ENCODE measurements around the gene PDGFD. TPM values are rescaled to one million over a fixed set of nuclear protein-coding genes. Genes with fewer than 3 reads are reported as not detected.

The PDGFD gene
- total and polyA plus RNA-seq, 2 donors (not counting 3 experiments of a cell fraction or from before 2014, with no cell fraction given): 6.3 to 13.1 TPM

DNA sequence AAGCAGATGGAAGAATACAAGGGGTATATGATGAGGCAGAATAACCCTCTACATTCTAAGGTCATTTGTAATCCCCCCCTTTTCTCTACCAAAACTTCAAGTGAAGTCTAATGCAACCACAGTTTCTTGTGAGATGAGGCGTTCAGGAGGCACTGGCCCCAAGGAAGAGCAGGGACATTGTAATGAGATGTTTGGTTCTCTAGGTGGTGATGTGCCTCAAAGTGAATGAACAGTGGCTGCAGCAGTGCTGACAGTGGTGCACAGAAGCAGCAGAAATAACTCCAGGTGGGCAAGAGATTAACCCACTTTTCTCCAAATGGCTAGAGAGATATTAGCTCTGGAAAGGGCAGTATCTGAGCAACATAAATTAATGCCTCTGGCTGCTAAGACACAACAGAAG lies 33.8 kb downstream of the PDGFD start:
- CTCF ChIA-PET: no interaction called here
- intact Hi-C loops (cut with micrococcal nuclease): no loop called here
- Histone ChIP-seq H3K4me2 (ENCODE audit: insufficient read depth, low read length) (no peak overlapping the region), H2AFZ (ENCODE audit: low read depth, low read length) (no peak overlapping the region), H3K27me3 (ENCODE audit: control insufficient read depth in 2 of 2, insufficient read depth in 2 of 2, low read length in 2 of 2) (no peaks in the 10 kb centered on the region), H3K36me3 (ENCODE audit: control insufficient read depth in 2 of 2, extremely low read depth in 1 of 2, insufficient read depth in 2 of 2, low read length in 2 of 2) (no peaks in the 10 kb centered on the region), H4K20me1 (replicated peaks; ENCODE audit: control insufficient read depth, extremely low read depth, insufficient read depth, low read length) (no peaks in the 10 kb centered on the region), H3K4me1 (ENCODE audit: control insufficient read depth, extremely low read depth, insufficient read depth, low read length) (peaks cover 12% of the 10 kb centered on the region), H3K79me2 (ENCODE audit: control insufficient read depth, insufficient read depth, low read length) (no peaks in the 10 kb centered on the region), H3K4me3 (replicated peaks in 1 of 3; ENCODE audit: insufficient read depth in 1 of 3, low read depth in 1 of 3, low read length in 3 of 3) (no peak overlapping the region), H3K9ac (replicated peaks; ENCODE audit: extremely low read depth, insufficient read depth, low read length) (no peak overlapping the region), H3K9me3 (replicated peaks; ENCODE audit: control insufficient read depth, insufficient read depth, low read length) (no peaks in the 10 kb centered on the region), H3K27ac (ENCODE audit: insufficient read depth, low read depth, low read length) (no peak overlapping the region), H3K9me1 (replicated peaks; ENCODE audit: control insufficient read depth, extremely low read depth, insufficient read depth, low read length) (no peaks in the 10 kb centered on the region)
- DNase-seq (ENCODE audit: low read depth, low spot score) (no peak), FAIRE-seq (no peak)
- TF ChIP-seq POLR2A (IDR thresholded peaks at IDR 0.05; ENCODE audit: low read depth, low read length) (no peak), EZH2 (IDR thresholded peaks at IDR 0.05; ENCODE audit: borderline replicate concordance, low read depth, low read length, severe bottlenecking) (no peak), JUN (IDR thresholded peaks at IDR 0.05; ENCODE audit: borderline replicate concordance, insufficient read depth, insufficient read length, low read depth) (no peak), MYC (IDR thresholded peaks at IDR 0.05; ENCODE audit: low read depth, low read length) (no peak), FOS (IDR thresholded peaks at IDR 0.05; ENCODE audit: borderline replicate concordance, insufficient read depth, low read length) (no peak), POLR2AphosphoS5 (IDR thresholded peaks at IDR 0.05; ENCODE audit: insufficient read depth, low read depth, low read length) (no peak), GATA2 (IDR thresholded peaks at IDR 0.05; ENCODE audit: insufficient read depth, insufficient read length, low read depth, low read length) (no peak)
- TF ChIP-seq, protein P1, sequence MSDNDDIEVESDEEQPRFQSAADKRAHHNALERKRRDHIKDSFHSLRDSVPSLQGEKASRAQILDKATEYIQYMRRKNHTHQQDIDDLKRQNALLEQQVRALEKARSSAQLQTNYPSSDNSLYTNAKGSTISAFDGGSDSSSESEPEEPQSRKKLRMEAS (IDR thresholded peaks at IDR 0.05; ENCODE audit: insufficient read depth, insufficient read length): no peak
- TF ChIP-seq, protein P2, sequence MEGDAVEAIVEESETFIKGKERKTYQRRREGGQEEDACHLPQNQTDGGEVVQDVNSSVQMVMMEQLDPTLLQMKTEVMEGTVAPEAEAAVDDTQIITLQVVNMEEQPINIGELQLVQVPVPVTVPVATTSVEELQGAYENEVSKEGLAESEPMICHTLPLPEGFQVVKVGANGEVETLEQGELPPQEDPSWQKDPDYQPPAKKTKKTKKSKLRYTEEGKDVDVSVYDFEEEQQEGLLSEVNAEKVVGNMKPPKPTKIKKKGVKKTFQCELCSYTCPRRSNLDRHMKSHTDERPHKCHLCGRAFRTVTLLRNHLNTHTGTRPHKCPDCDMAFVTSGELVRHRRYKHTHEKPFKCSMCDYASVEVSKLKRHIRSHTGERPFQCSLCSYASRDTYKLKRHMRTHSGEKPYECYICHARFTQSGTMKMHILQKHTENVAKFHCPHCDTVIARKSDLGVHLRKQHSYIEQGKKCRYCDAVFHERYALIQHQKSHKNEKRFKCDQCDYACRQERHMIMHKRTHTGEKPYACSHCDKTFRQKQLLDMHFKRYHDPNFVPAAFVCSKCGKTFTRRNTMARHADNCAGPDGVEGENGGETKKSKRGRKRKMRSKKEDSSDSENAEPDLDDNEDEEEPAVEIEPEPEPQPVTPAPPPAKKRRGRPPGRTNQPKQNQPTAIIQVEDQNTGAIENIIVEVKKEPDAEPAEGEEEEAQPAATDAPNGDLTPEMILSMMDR (IDR thresholded peaks at IDR 0.05; ENCODE audit: extremely low read depth in 1 of 2, insufficient read depth in 1 of 2, low read depth in 1 of 2, low read length in 2 of 2): no peak
- BruUV-seq (replicated peaks): no TSS peak
- dilution Hi-C loops (cut with MboI; ENCODE audit: extremely low pct_ligation_motif_present, low sequenced_read_pairs): no loop called here
- POLR2A ChIA-PET: no interaction called here

Data from endothelial cell of umbilical vein (primary cell).